HepG2 (cell line): ENCODE data around the gene ZNF503. TPM values are rescaled to one million over a fixed set of nuclear protein-coding genes. Genes with fewer than 3 reads are reported as not detected.

Source experiments
- ATAC-seq: fragments of 200-7000 bp; cut with Tn5 transposase; 3 replicates; pipeline ENCODE4 v1.9.1; 2020; ENCODE audit warnings: mild to moderate bottlenecking, moderate library complexity
- BruUV-seq: library from RNA; stranded (reverse); fragments of 400-500 nt; replicated peaks from 2 replicates; lab custom pipeline; 2021; lab: Mats Ljungman, UMichigan
- CTCF ChIA-PET: fragments of 300-600 bp; formaldehyde crosslinking; extraction: SDS; loops from one replicate; lab custom pipeline; 2021; ENCODE audit warnings: low total read pairs, inconsistent platforms, low intra/inter-chr PET ratio; lab: Yijun Ruan, JAX
- POLR2A ChIA-PET: fragments of 350-600 bp; sonication (Branson Sonifier 250); formaldehyde crosslinking; loops from one replicate; lab custom pipeline; 2020; ENCODE audit warnings: antibody characterized with exemption, inconsistent platforms; lab: Yijun Ruan, JAX
- DNase-seq: peaks from one replicate; pipeline ENCODE4 v3.0.0-alpha.2; 2015; ENCODE audit warnings: low spot score
- FAIRE-seq: peaks from 3 replicates; lab custom pipeline; 2011; peaks lifted over from hg19 to GRCh38; lab: Jason Lieb, UNC
- H2AFZ ChIP-seq: one replicate; pipeline ENCODE4 v1.6.1; 2011; ENCODE audit warnings: low read length, inconsistent platforms
- H3K27ac ChIP-seq: fragments of 300-600 bp; 3 replicates; pipeline ENCODE4 v1.8.0; 2011; ENCODE audit warnings: mixed run types, mild to moderate bottlenecking, mixed read lengths, low read length, inconsistent platforms; ENCODE audit not compliant: insufficient read depth; ENCODE audit errors: extremely low read length
- H3K27me3 ChIP-seq, 2 experiments: fragments of 200-600 bp in 1 of 2; 2 replicates in 1 of 2; 3 replicates in 1 of 2; pipeline versions ENCODE4 v1.6.0 to v1.8.0; 2011; ENCODE audit warnings: low read length in 2 of 2, mild to moderate bottlenecking in 2 of 2, moderate library complexity in 2 of 2, inconsistent platforms in 1 of 2; ENCODE audit not compliant: insufficient read depth in 2 of 2, control insufficient read depth in 1 of 2
- H3K36me3 ChIP-seq, 2 experiments: fragments of 200-600 bp in 1 of 2; replicated peaks in 1 of 2; 2 replicates in 1 of 2; 3 replicates in 1 of 2; pipeline versions ENCODE4 v1.5.1 to v1.8.0; 2011; ENCODE audit warnings: low read length in 2 of 2, inconsistent platforms in 1 of 2; ENCODE audit not compliant: insufficient read depth in 2 of 2, control insufficient read depth in 1 of 2
- H3K4me1 ChIP-seq: 2 replicates; pipeline ENCODE4 v1.5.1; 2012; ENCODE audit warnings: low read length, inconsistent platforms; ENCODE audit not compliant: insufficient read depth
- H3K4me2 ChIP-seq: 2 replicates; pipeline ENCODE4 v1.6.0; 2011; ENCODE audit warnings: low read depth, low read length, inconsistent platforms
- H3K4me3 ChIP-seq, 3 experiments: fragments of 200-600 bp in 1 of 3; sonication (generic), shearing (Covaris generic) in 1 of 3; replicated peaks in 1 of 3; 2 replicates each; pipeline ENCODE4 v1.5.1; 2011 to 2016; ENCODE audit warnings: low read length in 3 of 3, inconsistent platforms in 2 of 3, low read depth in 2 of 3, mild to moderate bottlenecking in 2 of 3, control low read depth in 1 of 3, mixed read lengths in 1 of 3; ENCODE audit not compliant: insufficient read depth in 1 of 3
- H3K79me2 ChIP-seq: one replicate; pipeline ENCODE4 v1.6.1; 2011; ENCODE audit warnings: low read length, inconsistent platforms; ENCODE audit not compliant: insufficient read depth
- H3K9ac ChIP-seq: 2 replicates; pipeline ENCODE4 v1.6.0; 2011; ENCODE audit warnings: mild to moderate bottlenecking, low read depth, low read length, inconsistent platforms; ENCODE audit not compliant: insufficient read depth
- H3K9me3 ChIP-seq: 2 replicates; pipeline ENCODE4 v1.5.1; 2012; ENCODE audit warnings: mild to moderate bottlenecking, low read length
- H4K20me1 ChIP-seq: 2 replicates; pipeline ENCODE4 v1.6.0; 2011; ENCODE audit warnings: inconsistent platforms, mild to moderate bottlenecking, low read length, moderate library complexity; ENCODE audit not compliant: insufficient read depth
- GATA4 ChIP-seq: sonication (generic); IDR thresholded peaks from 2 replicates; pipeline ENCODE4 v1.6.1; 2016; ENCODE audit warnings: antibody characterized with exemption, low read depth, borderline replicate concordance
- RAD21 ChIP-seq: fragments of 450-650 bp; formaldehyde crosslinking; IDR thresholded peaks from 2 replicates; pipeline ENCODE4 v1.5.0; 2020; ENCODE audit warnings: mild to moderate bottlenecking
- YEATS4 ChIP-seq: sonication (generic); formaldehyde crosslinking; IDR thresholded peaks from 2 replicates; pipeline ENCODE4 v1.4.0; 2020; ENCODE audit warnings: missing genetic modification reagents, borderline replicate concordance
- ZNF326 ChIP-seq: sonication (generic); formaldehyde crosslinking; IDR thresholded peaks from 2 replicates; pipeline ENCODE4 v1.4.0; 2020; ENCODE audit warnings: missing genetic modification reagents, borderline replicate concordance
- ZNF331 ChIP-seq: sonication (generic); formaldehyde crosslinking; IDR thresholded peaks from 2 replicates; pipeline ENCODE4 v1.4.0; 2020; ENCODE audit warnings: missing genetic modification reagents
- ZNF432 ChIP-seq: sonication (generic); formaldehyde crosslinking; IDR thresholded peaks from 2 replicates; pipeline ENCODE4 v1.5.0; 2020; ENCODE audit warnings: missing genetic modification reagents, mild to moderate bottlenecking, borderline replicate concordance
- WGBS: methylation state at CpG from one replicate; pipeline ENCODE4 v1.1.6; 2017; ENCODE audit warnings: low lambda C conversion rate; 5-methylcytosine and 5-hydroxymethylcytosine counted together
- in situ Hi-C: cut with HindIII; loops from 2 replicates; pipeline ENCODE4 v1.10.0; 2017; ENCODE audit warnings: low pct_unique_long_range_greater_than_20kb; ENCODE audit not compliant: extremely low pct_ligation_motif_present
- intact Hi-C: fragments of 100-400 bp; cut with micrococcal nuclease; formaldehyde crosslinking; loops from one replicate; pipeline ENCODE4 v1.10.0; 2022; ENCODE audit not compliant: unreplicated experiment
- polyA plus RNA-seq, 8 experiments: library from polyadenylated mRNA; depleted of rRNA in 3 of 8; stranded (reverse) in 7 of 8; unstranded in 1 of 8; fragments of >200 nt; fragmentation: Illumina TruSeq in 4 of 8; extraction: Trizol in 4 of 8; gene quantifications; 2 replicates each; pipeline versions ENCODE4 v1.2.1 to v1.2.3, GENCODE V29; 2011 to 2016; ENCODE audit warnings: low read depth in 4 of 8, missing spikeins in 1 of 8, mixed read lengths in 1 of 8; ENCODE audit not compliant: insufficient read depth in 1 of 8
- total RNA-seq, 5 experiments: library from RNA; depleted of rRNA; stranded (reverse); fragments of >200 nt; fragmentation: Illumina TruSeq; extraction: Trizol; gene quantifications; 2 replicates each; pipeline ENCODE4 v1.2.3, GENCODE V29; 2016; ENCODE audit warnings: low read depth in 1 of 5
- TF ChIP-seq, protein P1 (sequence below): sonication (generic); formaldehyde crosslinking; IDR thresholded peaks from 2 replicates; pipeline ENCODE4 v1.4.0; 2020; ENCODE audit warnings: missing genetic modification reagents

ZNF503 gene
- total and polyA plus RNA-seq, 2 of the 13 experiments (the other 11 are each of a cell fraction or from before 2014, with no cell fraction given) = 2.7 to 8.3 TPM

- FAIRE-seq = no peak
- H2AFZ ChIP-seq = no peak overlapping the region
- no peak overlapping the region for H3K27ac ChIP-seq
- intact Hi-C loops (no loop called here), in situ Hi-C loops (no loop called here)
- H3K79me2 ChIP-seq = no peaks in the 10 kb centered on the region
- no peak for ATAC-seq
- no peak for DNase-seq
- no peak for TF ChIP-seq YEATS4 (CRISPR knock-in tag)
- peaks cover 15% of the 10 kb centered on the region for H3K4me1 ChIP-seq
- WGBS = 46% methylated on average over 2 of the region's 2 CpGs
- no peaks in the 10 kb centered on the region for H3K36me3 ChIP-seq
- no TSS peak for BruUV-seq
- H3K9me3 ChIP-seq = no peaks in the 10 kb centered on the region
- H4K20me1 ChIP-seq = no peaks in the 10 kb centered on the region
- ChIA-PET POLR2A (no interaction called here), CTCF (no interaction called here)
- peaks cover 3 to 17% of the 10 kb centered on the region in 2 experiments; a peak in 4 of 5 replicates for H3K27me3 ChIP-seq
- no peak overlapping the region for H3K4me2 ChIP-seq
- no peak overlapping the region for H3K4me3 ChIP-seq
- H3K9ac ChIP-seq = no peak overlapping the region
These were observed 23.2 kb downstream of the ZNF503 start for GRCh38 chr10:75378379-75378778.

- in situ Hi-C loops = no loop called here
- no TSS peak for BruUV-seq
These were observed 23.7 kb downstream of the ZNF503 start for GRCh38 chr10:75377869-75378268.

More at GRCh38 chr10:75377869-75378268, 23.7 kb downstream of the ZNF503 start:
- Histone ChIP-seq H3K27ac (no peak overlapping the region), H3K9me3 (no peaks in the 10 kb centered on the region), H3K4me1 (peaks cover 15% of the 10 kb centered on the region), H3K4me2 (no peak overlapping the region), H2AFZ (no peak overlapping the region), H4K20me1 (no peaks in the 10 kb centered on the region), H3K27me3 (peaks cover 3 to 20% of the 10 kb centered on the region in 2 experiments; a peak in 4 of 5 replicates), H3K79me2 (no peaks in the 10 kb centered on the region), H3K9ac (no peak overlapping the region), H3K36me3 (no peaks in the 10 kb centered on the region), H3K4me3 (no peak overlapping the region)
- DNase-seq = no peak
- TF ChIP-seq, protein P1, sequence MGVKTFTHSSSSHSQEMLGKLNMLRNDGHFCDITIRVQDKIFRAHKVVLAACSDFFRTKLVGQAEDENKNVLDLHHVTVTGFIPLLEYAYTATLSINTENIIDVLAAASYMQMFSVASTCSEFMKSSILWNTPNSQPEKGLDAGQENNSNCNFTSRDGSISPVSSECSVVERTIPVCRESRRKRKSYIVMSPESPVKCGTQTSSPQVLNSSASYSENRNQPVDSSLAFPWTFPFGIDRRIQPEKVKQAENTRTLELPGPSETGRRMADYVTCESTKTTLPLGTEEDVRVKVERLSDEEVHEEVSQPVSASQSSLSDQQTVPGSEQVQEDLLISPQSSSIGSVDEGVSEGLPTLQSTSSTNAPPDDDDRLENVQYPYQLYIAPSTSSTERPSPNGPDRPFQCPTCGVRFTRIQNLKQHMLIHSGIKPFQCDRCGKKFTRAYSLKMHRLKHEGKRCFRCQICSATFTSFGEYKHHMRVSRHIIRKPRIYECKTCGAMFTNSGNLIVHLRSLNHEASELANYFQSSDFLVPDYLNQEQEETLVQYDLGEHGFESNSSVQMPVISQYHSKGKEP (CRISPR knock-in tag) = no peak
- TF ChIP-seq GATA4 (no peak), ZNF432 (CRISPR knock-in tag) (no peak), ZNF326 (CRISPR knock-in tag) (no peak), RAD21 (CRISPR knock-in tag) (no peak), ZNF331 (CRISPR knock-in tag) (no peak)
- intact Hi-C loops = no loop called here
- 19% methylated on average over 3 of the region's 3 CpGs for WGBS
- no peak for FAIRE-seq
- POLR2A ChIA-PET = no interaction called here
- CTCF ChIA-PET = no interaction called here
- ATAC-seq = no peak
